Activated CD8-positive, alpha-beta memory T cell treated with anti-CD3 and anti-CD28 coated beads for 36 hours (primary cell): ENCODE results near the gene NUP62. TPM values are rescaled to one million over a fixed set of nuclear protein-coding genes. Genes with fewer than 3 reads are reported as not detected.

Experiments used
- CTCF ChIA-PET: fragments of 350-600 bp; sonication (Branson Sonifier 250); formaldehyde crosslinking; loops from one replicate; lab custom pipeline; 2021; ENCODE audit warnings: antibody characterized with exemption; lab: Charles Lee
- POLR2A ChIA-PET: fragments of 350-600 bp; sonication (Branson Sonifier 250); formaldehyde crosslinking; loops from one replicate; lab custom pipeline; 2021; ENCODE audit warnings: antibody characterized with exemption; lab: Charles Lee
- total RNA-seq, 2 experiments: library from RNA; stranded (reverse); gene quantifications; one replicate each; pipeline ENCODE4 v1.2.3, GENCODE V29; 2021

NUP62 gene
- total RNA-seq, 2 experiments from 2014 or later, result 206 to 216 TPM

- CTCF ChIA-PET, result interaction anchor here (0.5 to 2.1 kb wide), 9 partner anchors 9 to 173 kb away, joined by 3 to 11 read pairs (median 3); partner anchors contain the start of genes AKT1S1, PTOV1 and TBC1D17
- POLR2A ChIA-PET, result interaction anchor here (0.6 to 1.6 kb wide), 3 partner anchors 38 to 108 kb away, joined by 3 to 4 read pairs (median 4); partner anchors contain the start of gene NUP62
These were observed 38.7 kb downstream of the NUP62 start for GRCh38 chr19:49890349-49891311.

GRCh38 chr19:49889687-49890348, 39.5 kb downstream of the NUP62 start:
- POLR2A ChIA-PET, result interaction anchor here (0.6 to 1.6 kb wide), 3 partner anchors 38 to 109 kb away, joined by 3 to 4 read pairs (median 4); partner anchors contain the start of gene NUP62

GRCh38 chr19:49889038-49889686, 40.1 kb downstream of the NUP62 start:
- ChIA-PET POLR2A (interaction anchor here (1.6 kb wide), 1 partner anchor 40 kb away, joined by 4 read pairs; the partner anchor contains the start of gene NUP62), CTCF (interaction anchor here (0.8 to 2.1 kb wide), 5 partner anchors 8 to 39 kb away, joined by 3 to 11 read pairs (median 3); partner anchors contain the start of genes AKT1S1, PTOV1 and TBC1D17)

More at GRCh38 chr19:49889687-49890348, 39.5 kb downstream of the NUP62 start:
- CTCF ChIA-PET, result interaction anchor here (0.7 to 2.1 kb wide), 8 partner anchors 8 to 172 kb away, joined by 3 to 11 read pairs (median 4); partner anchors contain the start of genes AKT1S1, PTOV1 and TBC1D17

GRCh38 chr19:49888510-49888824, 40.8 kb downstream of the NUP62 start:
- ChIA-PET POLR2A (interaction anchor here (0.6 to 1.1 kb wide), 3 partner anchors 41 to 216 kb away, joined by 3 to 6 read pairs (median 6); no protein-coding TSS in a partner anchor), CTCF (no interaction called here)

- ChIA-PET CTCF (no interaction called here), POLR2A (interaction anchor here (0.6 to 1.1 kb wide), 3 partner anchors 42 to 215 kb away, joined by 3 to 6 read pairs (median 6); no protein-coding TSS in a partner anchor)
These were observed 41.4 kb downstream of the NUP62 start for GRCh38 chr19:49887665-49888509.

GRCh38 chr19:49887037-49887664, 42.2 kb downstream of the NUP62 start:
- CTCF ChIA-PET, result interaction anchor here (1.0 kb wide), 1 partner anchor 51 kb away, joined by 3 read pairs; no protein-coding TSS in a partner anchor
- POLR2A ChIA-PET, result interaction anchor here (0.6 to 1.0 kb wide), 2 partner anchors 26 to 34 kb away, joined by 3 read pairs; no protein-coding TSS in a partner anchor

- CTCF ChIA-PET, result no interaction called here
These were observed 44.5 kb downstream of the NUP62 start for GRCh38 chr19:49884760-49885159.

GRCh38 chr19:49884109-49884508, 45.2 kb downstream of the NUP62 start:
- ChIA-PET CTCF (no interaction called here), POLR2A (no interaction called here)

More at GRCh38 chr19:49884760-49885159, 44.5 kb downstream of the NUP62 start:
- POLR2A ChIA-PET, result interaction anchor here (0.7 kb wide), 1 partner anchor 71 kb away, joined by 3 read pairs; no protein-coding TSS in a partner anchor

- ChIA-PET CTCF (no interaction called here), POLR2A (no interaction called here)
These were observed 46.2 kb downstream of the NUP62 start for GRCh38 chr19:49883094-49883493.

GRCh38 chr19:49882643-49883042, 46.7 kb downstream of the NUP62 start:
- CTCF ChIA-PET, result no interaction called here
- POLR2A ChIA-PET, result no interaction called here

- ChIA-PET CTCF (interaction anchor here (1.1 kb wide), 1 partner anchor 8 kb away, joined by 4 read pairs; no protein-coding TSS in a partner anchor), POLR2A (interaction anchor here (0.9 kb wide), 1 partner anchor 12 kb away, joined by 5 read pairs; no protein-coding TSS in a partner anchor)
These were observed 47.5 kb downstream of the NUP62 start for GRCh38 chr19:49881672-49882394.

- POLR2A ChIA-PET, result interaction anchor here (0.9 kb wide), 1 partner anchor 13 kb away, joined by 5 read pairs; no protein-coding TSS in a partner anchor
- CTCF ChIA-PET, result interaction anchor here (1.1 kb wide), 1 partner anchor 9 kb away, joined by 4 read pairs; no protein-coding TSS in a partner anchor
These were observed 48.1 kb downstream of the NUP62 start for GRCh38 chr19:49881186-49881585.

GRCh38 chr19:49880162-49880869, 49.0 kb downstream of the NUP62 start:
- ChIA-PET CTCF (interaction anchor here (0.7 kb wide), 1 partner anchor 10 kb away, joined by 3 read pairs; no protein-coding TSS in a partner anchor), POLR2A (no interaction called here)

- ChIA-PET POLR2A (no interaction called here), CTCF (interaction anchor here (0.7 kb wide), 1 partner anchor 11 kb away, joined by 3 read pairs; no protein-coding TSS in a partner anchor)
These were observed 49.9 kb downstream of the NUP62 start for GRCh38 chr19:49879243-49879963.

GRCh38 chr19:49878744-49879070, 50.6 kb downstream of the NUP62 start:
- ChIA-PET POLR2A (no interaction called here), CTCF (no interaction called here)
